H1 (cell line): Measurements from ENCODE around the gene MTURN.

Source experiments
- EZH2 ChIP-seq: fragments of 200-600 bp; sonication (generic); IDR thresholded peaks from 2 replicates; pipeline ENCODE4 v1.7.1; 2012; ENCODE audit warnings: low read depth, mild to moderate bottlenecking, moderate library complexity, low read length, inconsistent platforms; ENCODE audit not compliant: severe bottlenecking
- HDAC2 ChIP-seq, 2 experiments: fragments of 300-600 bp in 1 of 2; sonication (generic) in 1 of 2; IDR thresholded peaks; 2 replicates each; pipeline ENCODE4 v1.6.1; 2011 to 2012; ENCODE audit warnings: low read depth in 2 of 2, low read length in 2 of 2, mild to moderate bottlenecking in 2 of 2, moderate library complexity in 2 of 2, borderline replicate concordance in 1 of 2, inconsistent platforms in 1 of 2
- PHF8 ChIP-seq: fragments of 200-600 bp; sonication (generic); conservative IDR thresholded peaks from 2 replicates; pipeline ENCODE4 v1.7.1; 2012; ENCODE audit warnings: low read depth, mild to moderate bottlenecking, inconsistent platforms, low read length, moderate library complexity
- RAD21 ChIP-seq, 2 experiments: IDR thresholded peaks in 1 of 2; conservative IDR thresholded peaks in 1 of 2; 2 replicates each; pipeline ENCODE4 v1.6.1; 2011; ENCODE audit warnings: low read depth in 2 of 2, low read length in 2 of 2, improper control_type of control experiment in 1 of 2, inconsistent platforms in 1 of 2, mild to moderate bottlenecking in 1 of 2, moderate library complexity in 1 of 2
- RBBP5 ChIP-seq: IDR thresholded peaks from 2 replicates; pipeline ENCODE4 v1.7.1; 2012; ENCODE audit warnings: low read depth, mild to moderate bottlenecking, inconsistent platforms, low read length, moderate library complexity, borderline replicate concordance
- TAF7 ChIP-seq: optimal IDR thresholded peaks from 2 replicates; pipeline ENCODE3; 2011; ENCODE audit warnings: low read depth, mild to moderate bottlenecking, inconsistent platforms, low read length, moderate library complexity, borderline replicate concordance
- TCF12 ChIP-seq: IDR thresholded peaks from 2 replicates; pipeline ENCODE4 v1.6.1; 2011; ENCODE audit warnings: low read depth, mild to moderate bottlenecking, low read length
- YY1 ChIP-seq: IDR thresholded peaks from 2 replicates; pipeline ENCODE4 v1.6.1; 2011; ENCODE audit warnings: low read depth, mild to moderate bottlenecking, low read length
- TF ChIP-seq, protein P1 (sequence below), 3 experiments: IDR thresholded peaks; 1 replicate in 2 of 3; 2 replicates in 1 of 3; pipeline versions ENCODE4 v1.5.1 to v1.6.1; 2011; ENCODE audit warnings: low read length in 3 of 3, mild to moderate bottlenecking in 3 of 3, inconsistent platforms in 2 of 3, low read depth in 1 of 3, moderate library complexity in 1 of 3; ENCODE audit not compliant: insufficient read depth in 1 of 3; ENCODE audit errors: control extremely low read depth in 1 of 3
- TF ChIP-seq, protein P2 (sequence below): IDR thresholded peaks from 2 replicates; pipeline ENCODE4 v1.6.1; 2012; ENCODE audit warnings: inconsistent platforms
- TF ChIP-seq, protein P3 (sequence below): IDR thresholded peaks from 2 replicates; pipeline ENCODE4 v1.6.1; 2012; ENCODE audit warnings: inconsistent platforms
- TF ChIP-seq, protein P4 (sequence below): IDR thresholded peaks from 2 replicates; pipeline ENCODE4 v1.6.1; 2012; ENCODE audit warnings: low read length, inconsistent platforms

DNA sequence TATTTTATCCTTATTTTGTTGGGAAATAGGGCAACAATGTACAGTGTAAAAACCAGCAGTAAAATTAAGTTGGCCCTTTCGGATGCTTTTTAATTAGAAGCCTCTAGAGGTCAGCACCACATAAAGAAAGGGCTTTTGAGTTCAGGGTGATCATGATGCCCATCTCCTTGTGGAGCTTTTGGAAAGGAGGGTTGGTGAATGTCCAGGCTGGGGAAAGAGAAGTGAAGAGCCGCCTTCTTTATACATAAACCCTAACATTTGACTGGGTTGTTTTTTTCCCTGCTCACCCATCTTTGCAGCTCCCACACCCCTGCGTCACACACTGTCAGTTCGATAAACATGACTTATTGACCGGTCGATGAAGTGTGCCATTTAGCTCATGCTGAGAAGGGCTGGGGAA lies 29.8 kb downstream of the MTURN start:
- TF ChIP-seq, protein P1, sequence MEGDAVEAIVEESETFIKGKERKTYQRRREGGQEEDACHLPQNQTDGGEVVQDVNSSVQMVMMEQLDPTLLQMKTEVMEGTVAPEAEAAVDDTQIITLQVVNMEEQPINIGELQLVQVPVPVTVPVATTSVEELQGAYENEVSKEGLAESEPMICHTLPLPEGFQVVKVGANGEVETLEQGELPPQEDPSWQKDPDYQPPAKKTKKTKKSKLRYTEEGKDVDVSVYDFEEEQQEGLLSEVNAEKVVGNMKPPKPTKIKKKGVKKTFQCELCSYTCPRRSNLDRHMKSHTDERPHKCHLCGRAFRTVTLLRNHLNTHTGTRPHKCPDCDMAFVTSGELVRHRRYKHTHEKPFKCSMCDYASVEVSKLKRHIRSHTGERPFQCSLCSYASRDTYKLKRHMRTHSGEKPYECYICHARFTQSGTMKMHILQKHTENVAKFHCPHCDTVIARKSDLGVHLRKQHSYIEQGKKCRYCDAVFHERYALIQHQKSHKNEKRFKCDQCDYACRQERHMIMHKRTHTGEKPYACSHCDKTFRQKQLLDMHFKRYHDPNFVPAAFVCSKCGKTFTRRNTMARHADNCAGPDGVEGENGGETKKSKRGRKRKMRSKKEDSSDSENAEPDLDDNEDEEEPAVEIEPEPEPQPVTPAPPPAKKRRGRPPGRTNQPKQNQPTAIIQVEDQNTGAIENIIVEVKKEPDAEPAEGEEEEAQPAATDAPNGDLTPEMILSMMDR (IDR thresholded peaks at IDR 0.05; ENCODE audit: control extremely low read depth in 1 of 3, insufficient read depth in 1 of 3, low read depth in 1 of 3, low read length in 3 of 3): peak in 2 of 3 experiments; percentile 66 to 75; a peak in 3 of 4 replicates
- TF ChIP-seq RBBP5: no peak
- no peak for TF ChIP-seq TCF12
- TF ChIP-seq, protein P2, sequence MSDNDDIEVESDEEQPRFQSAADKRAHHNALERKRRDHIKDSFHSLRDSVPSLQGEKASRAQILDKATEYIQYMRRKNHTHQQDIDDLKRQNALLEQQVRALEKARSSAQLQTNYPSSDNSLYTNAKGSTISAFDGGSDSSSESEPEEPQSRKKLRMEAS: no peak
- TF ChIP-seq, protein P3, sequence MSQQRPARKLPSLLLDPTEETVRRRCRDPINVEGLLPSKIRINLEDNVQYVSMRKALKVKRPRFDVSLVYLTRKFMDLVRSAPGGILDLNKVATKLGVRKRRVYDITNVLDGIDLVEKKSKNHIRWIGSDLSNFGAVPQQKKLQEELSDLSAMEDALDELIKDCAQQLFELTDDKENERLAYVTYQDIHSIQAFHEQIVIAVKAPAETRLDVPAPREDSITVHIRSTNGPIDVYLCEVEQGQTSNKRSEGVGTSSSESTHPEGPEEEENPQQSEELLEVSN: no peak
- TF ChIP-seq YY1: no peak
- TF ChIP-seq, protein P4, sequence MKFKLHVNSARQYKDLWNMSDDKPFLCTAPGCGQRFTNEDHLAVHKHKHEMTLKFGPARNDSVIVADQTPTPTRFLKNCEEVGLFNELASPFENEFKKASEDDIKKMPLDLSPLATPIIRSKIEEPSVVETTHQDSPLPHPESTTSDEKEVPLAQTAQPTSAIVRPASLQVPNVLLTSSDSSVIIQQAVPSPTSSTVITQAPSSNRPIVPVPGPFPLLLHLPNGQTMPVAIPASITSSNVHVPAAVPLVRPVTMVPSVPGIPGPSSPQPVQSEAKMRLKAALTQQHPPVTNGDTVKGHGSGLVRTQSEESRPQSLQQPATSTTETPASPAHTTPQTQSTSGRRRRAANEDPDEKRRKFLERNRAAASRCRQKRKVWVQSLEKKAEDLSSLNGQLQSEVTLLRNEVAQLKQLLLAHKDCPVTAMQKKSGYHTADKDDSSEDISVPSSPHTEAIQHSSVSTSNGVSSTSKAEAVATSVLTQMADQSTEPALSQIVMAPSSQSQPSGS: no peak
- no peak for TF ChIP-seq TAF7
- TF ChIP-seq EZH2: no peak
- TF ChIP-seq HDAC2 (IDR thresholded peaks at IDR 0.05; ENCODE audit: borderline replicate concordance in 1 of 2, low read depth in 2 of 2, low read length in 2 of 2): no peak
- peak; percentile 86 to 89 for TF ChIP-seq RAD21 (IDR thresholded peaks at IDR 0.05 in 1 of 2, conservative IDR thresholded peaks at IDR 0.05 in 1 of 2; ENCODE audit: low read depth in 2 of 2, low read length in 2 of 2)
- TF ChIP-seq PHF8: no peak
